LNCAP (cell line): Measurements from ENCODE around the gene KIR2DL3.
"Not testable (repeated sequence)": the region's sequence is repeated elsewhere in the genome, so short reads cannot be mapped to it uniquely, and the experiment has no call there.

Experiments
- CTCF ChIP-seq: fragments of 450-650 bp; IDR thresholded peaks from 2 replicates; pipeline ENCODE4 v1.5.1; 2017; ENCODE audit warnings: mild to moderate bottlenecking

KIR2DL3 gene

GRCh38 chr19:54729416-54730188, 8.7 kb upstream of the KIR2DL3 start:
- no peak for TF ChIP-seq CTCF

GRCh38 chr19:54731191-54731590, 7.1 kb upstream of the KIR2DL3 start:
- TF ChIP-seq CTCF: no peak

GRCh38 chr19:54738715-54739114, 402 bp downstream of the KIR2DL3 start:
- no peak for TF ChIP-seq CTCF

- TF ChIP-seq CTCF: no peak
These were observed 1.5 kb downstream of the KIR2DL3 start for GRCh38 chr19:54739587-54740497.

- not testable (repeated sequence) for TF ChIP-seq CTCF
These were observed 31.3 kb downstream of the KIR2DL3 start, which contains the start of gene KIR2DL1 for GRCh38 chr19:54769646-54770045. TSS of gene KIR2DL1 (plus strand) at chr19:54769793. CDS start at chr19:54769851, 58 bp downstream.

- TF ChIP-seq CTCF: no peak
These were observed 52.4 kb downstream of the KIR2DL3 start for GRCh38 chr19:54790711-54791110.

GRCh38 chr19:54791476-54791875, 53.2 kb downstream of the KIR2DL3 start:
- no peak for TF ChIP-seq CTCF
